HG03342 (cell line): Measurements from ENCODE around the gene GSN.

Experiments used
- ATAC-seq: cut with Tn5 transposase; IDR thresholded peaks from one replicate; pipeline ENCODE4 v1.9.1; 2021; ENCODE audit warnings: mild to moderate bottlenecking, moderate library complexity; ENCODE audit not compliant: unreplicated experiment

GSN gene

DNA sequence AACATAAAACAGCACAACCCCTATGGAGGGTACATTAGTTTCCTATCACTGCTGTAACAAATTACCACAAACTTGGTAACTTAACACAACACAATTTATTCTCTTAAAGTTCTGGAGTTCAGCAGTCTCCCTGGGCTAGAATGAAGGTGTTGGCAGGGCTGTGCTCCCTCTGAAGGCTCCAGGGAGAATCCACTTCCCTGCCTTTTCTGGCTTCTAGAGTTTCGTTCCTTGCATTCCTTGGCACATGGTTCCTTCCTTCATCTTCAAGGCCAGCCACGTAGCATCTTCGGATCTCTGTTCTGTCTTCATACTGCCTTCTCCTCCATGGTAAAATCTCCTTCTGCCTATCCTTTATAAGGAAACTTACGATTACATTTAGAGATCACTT lies 25.0 kb upstream of the GSN start:
- no peak for ATAC-seq

DNA sequence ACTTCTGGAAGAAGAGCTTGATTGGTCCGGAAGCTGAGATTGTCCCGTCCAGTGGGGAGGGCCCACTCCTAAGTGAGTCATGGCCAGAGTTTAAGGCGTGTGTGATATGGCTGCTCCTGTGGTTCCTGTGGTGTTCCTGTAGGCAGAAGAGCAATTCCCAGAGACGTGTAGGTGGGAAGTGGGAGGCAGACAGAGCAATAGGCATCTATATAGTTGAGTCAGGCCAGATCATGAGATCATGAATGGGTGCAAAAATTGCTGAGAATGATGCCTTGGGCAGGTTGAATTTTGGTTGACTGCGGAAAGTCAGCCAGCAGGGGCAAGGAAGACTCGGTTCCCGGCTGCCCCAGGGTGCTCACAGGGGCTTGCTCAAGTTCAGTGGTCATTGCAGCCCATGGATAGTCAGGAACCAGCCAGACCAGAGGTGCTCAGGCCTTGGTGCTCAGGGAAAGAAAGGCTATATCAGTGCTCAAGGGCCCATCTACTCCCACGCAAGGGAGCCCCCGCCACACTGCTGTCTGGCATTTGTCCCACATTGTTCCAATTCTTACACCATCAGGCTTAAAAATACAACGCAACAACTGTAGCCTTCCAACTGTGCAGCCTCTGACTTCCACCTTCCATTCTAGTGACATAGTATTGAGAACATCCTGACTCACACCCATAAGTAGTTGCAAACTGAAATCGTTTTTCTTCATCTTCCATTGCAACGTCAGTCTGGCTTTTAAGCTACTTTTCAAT lies 21.0 kb upstream of the GSN start:
- ATAC-seq = no peak

DNA sequence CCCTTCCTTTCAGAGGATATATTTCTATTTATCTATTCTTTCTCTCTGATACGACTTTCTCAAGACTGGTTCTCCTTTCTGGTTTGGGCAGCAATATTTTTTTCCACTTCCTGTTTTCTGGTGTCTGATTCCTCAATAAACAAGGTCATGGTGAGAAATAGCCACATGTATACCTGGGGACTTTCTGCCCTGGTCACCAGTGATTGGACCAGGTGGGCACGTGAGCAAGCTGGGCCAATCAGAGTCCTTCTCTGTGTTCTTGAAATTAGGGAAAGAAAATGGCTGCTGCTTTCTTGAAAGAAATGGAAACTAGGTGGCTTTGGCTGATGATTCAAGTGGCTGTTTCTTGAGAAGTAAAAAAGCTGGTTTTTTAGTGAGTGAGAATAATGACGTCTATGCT lies 18.4 kb upstream of the GSN start:
- ATAC-seq = no peak

DNA sequence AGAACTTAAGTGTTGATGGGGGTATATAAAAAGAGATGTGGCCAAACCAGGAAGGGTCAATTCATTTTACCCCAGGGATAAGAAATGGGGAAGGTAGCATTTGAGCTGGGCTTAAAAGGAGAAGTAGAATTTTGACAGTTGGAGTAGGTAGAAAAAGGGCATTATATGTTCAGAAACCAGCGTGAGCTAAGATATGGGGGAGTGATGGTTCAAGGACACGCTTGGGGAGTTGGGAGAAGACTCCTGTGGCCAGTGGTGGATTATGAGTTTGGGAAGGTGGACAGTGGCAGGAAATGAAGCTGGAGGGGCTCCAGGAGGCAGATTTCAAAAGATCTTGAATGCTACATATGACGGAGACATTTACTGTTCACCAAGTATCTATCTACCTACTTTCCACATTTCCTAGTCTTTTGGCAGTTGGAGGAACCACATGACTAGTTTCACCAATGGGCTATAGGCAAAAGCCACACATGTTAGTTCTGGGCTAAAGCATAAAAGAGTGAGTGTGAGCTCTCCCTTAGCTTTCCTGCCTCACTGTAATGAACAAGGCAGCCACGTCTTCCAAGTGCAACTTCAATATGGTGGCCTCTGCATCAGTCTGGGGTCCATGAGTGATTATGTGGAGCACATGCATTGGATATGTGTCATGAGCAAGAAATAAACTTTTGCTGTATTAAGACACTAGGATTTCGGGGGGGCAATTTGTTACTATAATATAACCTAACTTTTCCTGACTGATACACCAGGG lies 15.7 kb upstream of the GSN start:
- ATAC-seq = no peak

DNA sequence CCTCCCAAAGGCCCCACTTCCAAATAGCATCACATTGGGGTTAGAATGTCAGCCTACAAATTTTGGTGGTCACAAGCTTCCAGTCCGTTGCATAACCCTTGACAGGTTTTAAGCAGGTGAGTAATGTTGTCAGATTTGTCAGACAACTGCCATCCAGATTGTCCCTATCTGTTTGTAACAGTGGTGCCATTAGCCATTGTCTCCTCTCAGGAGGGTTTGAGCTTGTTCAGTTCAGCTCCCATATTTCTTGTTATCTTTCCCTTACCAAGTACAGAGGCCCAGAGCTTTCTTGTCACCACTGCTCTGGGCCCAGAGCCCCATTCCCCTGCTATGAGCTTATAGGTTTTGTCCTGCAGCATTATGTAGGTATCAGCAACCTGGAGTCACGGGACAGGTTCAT lies 14.8 kb upstream of the GSN start:
- ATAC-seq = no peak

DNA sequence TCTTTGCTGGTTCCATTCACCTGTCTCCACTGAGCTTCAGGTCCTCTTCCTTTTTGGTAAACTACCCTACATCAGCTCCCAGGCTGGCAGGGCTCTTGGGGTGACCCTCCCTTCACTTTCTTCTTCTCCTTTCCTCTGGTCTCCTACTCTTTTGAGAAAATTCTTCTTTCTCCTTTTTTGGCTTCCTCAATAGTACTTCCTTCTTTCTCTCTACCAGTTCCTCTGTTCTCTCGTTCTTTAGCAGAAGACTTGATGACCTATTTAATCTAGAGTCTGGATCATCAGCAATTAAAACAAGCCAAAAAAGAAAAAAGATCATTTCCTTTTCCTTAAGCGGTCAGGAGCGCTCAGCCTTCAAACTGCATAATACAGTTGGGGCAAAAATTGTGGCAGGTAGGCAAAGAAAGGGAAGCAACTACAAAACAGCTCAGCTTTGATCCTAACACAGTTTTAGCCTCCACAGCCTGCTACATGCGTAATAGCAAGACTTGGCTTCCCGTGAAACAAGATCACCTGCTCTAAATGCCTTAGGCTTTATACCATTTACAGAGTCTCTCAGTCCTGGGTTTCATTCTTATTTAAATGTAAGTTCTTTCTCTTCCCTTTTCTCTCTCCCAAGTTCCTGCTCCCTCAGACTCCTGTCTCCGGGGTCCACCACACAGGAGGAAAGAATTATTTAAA lies 14.0 kb upstream of the GSN start:
- ATAC-seq = no peak

DNA sequence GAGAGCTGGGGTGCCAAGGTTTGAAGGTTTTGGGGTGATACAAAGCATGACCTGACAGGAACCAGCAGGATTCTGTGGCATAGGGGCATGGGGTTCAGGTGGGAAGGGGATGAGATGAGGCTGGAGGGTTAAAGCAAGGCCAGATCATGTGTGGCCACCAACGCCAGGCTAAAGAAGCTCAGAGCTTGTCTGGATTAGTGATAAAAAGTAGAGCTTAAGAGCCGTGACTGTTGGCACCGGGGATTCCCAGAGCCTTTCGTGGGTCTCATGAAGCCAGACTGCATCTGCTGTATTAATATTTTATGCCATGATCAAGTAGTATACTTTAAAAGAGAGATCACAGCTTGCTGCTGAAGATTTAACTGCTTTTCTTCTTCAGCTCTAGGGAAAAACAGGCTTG lies 8.5 kb upstream of the GSN start:
- no peak for ATAC-seq

DNA sequence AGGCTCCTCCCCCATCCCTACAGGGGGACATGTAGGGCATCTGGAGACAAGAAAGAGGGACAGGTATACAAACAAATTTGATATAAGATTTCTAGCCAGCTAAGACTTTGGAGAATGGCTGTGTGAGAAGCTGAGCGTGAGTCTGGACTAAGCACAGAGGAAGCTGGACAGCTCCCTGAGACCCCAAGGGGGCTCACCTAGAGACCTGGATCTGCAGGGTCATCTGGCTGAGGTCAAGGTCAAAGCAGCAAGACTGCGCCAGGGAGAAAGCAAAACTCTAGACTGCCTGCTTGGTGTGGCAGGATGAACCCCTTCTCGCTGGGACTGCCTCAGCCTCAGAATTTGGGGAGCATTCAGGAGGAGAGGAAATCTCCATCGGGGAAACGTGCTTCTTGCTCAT lies 8.0 kb upstream of the GSN start:
- ATAC-seq = no peak

DNA sequence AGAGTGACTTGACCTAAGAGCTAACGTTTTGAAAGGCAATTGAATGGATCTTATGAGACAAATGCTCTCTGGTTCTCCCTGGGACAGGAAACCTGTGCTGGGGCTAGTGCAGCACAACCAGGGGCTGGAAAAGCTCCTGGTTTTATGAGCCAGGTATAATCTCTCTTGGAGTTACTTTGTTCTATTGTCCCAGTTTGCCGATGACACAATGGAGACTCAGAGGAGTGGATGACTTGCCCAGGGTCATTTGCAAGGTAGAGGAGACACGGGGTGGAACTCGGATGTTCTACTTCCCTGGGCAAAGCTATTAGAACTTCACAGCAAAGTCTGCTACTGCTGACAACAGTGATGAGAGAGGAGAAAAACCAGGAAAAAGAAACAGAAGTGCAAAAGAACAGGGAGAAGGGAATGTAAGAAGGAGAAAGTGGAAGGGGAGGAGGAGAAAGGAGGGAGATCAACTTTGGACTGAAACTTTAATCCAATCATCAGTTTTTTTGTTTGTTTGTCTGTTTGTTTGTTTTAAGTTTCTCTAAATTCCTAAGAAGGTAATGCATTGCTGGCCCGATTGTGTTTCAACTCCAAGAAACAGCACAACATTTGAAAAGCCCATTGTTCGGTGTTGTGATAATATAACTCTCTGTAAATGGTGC lies 7.4 kb upstream of the GSN start:
- no peak for ATAC-seq

DNA sequence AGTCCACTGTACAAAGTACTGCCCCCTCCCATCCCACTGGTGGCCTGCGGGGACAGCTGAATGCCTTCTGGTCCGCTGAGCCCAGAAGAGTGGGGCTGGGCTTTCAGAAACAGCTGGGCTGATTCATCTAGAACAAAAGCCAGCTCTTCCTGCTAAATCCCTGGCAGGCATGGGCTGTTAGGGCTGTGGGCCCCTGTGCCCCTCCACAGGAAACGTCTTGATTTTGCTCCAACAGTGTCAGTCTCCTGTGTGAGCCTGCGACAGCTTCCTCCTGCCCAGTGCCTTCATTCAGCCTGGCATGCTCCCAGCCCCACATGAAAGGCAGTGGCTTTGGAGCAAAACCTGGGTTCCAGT lies 6.9 kb upstream of the GSN start:
- no peak for ATAC-seq

DNA sequence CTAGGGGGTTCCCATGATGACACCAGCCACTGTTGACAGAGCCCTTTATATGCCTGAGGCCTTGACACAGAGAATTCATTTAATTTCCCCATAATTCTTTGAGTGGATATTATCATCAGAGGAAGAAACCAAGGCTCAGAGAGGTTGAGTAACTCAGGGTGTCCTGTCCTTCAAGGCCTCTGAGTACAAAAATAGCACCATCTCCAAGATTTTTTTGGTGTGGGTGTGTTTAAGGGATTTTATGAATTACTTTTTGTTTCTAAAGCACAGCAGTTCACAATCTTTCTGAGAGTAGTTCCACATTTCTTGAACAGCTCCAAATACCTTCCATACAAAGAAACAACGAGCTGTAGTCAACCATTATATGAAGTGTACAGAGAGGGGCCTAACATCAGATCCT lies 6.2 kb upstream of the GSN start:
- no peak for ATAC-seq

DNA sequence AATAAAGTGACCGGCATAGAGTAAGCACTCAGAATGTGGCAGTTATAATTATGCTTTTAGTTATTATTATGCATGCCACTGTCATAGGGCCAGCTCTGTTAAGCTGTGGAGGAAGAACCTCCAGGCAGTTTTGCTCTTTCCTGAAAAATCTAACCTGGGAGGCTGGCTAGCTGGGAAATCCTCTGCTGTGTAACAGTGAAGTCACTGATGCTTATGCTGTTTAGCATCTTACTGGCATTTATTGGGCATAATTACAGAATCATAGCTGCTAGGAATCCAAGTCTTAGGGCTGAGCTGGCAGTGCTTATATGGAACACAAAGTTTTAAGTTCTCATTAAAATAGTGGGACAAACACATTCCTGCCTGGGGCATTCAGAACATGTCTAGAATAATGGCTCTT lies 5.5 kb upstream of the GSN start:
- no peak for ATAC-seq

DNA sequence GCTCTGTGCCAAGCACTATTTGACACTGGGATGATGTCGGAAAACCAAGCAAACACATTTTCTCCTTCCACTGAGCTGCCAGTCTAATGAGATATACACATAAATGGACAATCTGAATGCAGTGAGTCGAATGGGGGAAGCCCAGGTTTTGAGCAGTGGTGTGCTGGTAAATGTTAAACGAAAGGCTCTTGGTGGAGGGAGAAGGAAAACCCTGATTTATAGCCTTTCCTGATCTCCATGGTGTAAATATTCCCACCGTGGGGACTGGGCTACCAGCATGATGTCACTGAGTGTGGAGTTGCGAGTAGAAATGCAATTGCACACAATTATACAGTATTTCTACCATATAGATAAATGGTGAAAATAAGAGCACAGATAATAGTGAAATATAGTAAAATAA lies 5.0 kb upstream of the GSN start:
- no peak for ATAC-seq

DNA sequence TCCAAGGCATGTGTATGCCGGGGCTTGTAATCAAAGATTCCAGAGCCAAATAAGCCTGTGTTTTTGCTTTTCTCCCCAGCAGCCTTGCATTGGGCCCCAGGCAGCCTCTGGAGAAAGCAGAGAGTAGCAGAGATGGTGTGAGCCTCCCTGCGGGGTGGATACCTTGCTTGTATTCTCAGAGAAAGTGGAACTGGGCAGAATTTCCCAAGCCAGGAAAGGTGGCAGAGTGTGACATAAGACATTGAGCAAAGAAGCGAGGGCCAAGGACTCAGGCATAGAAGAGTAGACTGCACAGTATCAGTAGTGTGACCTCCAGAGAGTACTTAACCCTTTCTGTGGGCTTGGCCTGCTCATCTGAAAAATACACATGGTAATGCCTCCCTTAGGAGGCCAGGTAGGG lies 1.6 kb upstream of the GSN start:
- no peak for ATAC-seq

DNA sequence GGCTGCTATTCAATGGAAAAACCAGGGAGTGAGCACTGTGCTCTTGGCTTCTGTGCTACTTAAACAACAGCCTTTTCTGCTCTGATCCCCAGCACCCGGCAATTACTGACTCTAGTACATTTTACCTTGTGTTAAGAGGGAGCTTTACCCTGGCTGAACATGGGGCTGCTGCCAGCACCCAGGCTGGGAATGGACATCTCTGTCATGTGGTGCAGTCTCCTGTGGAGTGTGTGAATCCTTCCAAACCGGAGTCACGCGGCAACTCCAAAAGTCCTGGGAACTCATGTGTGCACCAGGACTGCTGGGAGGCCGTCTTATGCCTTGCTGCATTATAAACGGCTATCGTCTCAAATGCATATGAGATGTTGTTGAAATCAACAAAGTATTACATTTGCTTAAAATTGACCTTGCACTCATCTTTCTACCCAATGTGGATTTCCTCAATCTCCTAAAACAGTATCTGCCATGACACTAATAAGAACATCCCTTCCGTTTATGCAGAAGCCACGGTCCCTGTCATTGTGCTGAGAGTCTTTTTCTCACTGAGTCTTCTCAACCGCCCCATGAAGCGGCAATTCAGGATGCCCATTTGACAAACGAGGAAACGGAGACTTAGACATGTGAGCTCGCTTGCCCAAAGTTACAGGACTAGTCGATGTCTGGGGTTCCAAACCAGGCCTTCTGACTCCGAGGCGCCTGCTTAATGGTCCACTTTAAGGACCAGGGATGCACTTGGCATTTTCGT lies 884 bp upstream of the GSN start:
- ATAC-seq = no peak

DNA sequence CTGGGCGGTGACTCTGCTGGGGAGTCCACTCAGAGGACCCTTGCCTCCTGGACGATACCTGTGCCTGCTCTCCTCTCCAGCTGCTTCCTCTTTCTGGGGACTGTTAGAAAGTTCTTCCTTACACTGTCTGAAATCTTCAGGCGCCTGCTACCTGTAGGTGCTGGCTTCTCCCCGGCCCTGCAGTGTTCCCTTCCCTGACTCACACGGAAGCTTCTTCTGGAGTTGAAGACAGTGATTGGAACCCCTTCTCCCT lies 562 bp downstream of the GSN start:
- peak; percentile 55 for ATAC-seq

DNA sequence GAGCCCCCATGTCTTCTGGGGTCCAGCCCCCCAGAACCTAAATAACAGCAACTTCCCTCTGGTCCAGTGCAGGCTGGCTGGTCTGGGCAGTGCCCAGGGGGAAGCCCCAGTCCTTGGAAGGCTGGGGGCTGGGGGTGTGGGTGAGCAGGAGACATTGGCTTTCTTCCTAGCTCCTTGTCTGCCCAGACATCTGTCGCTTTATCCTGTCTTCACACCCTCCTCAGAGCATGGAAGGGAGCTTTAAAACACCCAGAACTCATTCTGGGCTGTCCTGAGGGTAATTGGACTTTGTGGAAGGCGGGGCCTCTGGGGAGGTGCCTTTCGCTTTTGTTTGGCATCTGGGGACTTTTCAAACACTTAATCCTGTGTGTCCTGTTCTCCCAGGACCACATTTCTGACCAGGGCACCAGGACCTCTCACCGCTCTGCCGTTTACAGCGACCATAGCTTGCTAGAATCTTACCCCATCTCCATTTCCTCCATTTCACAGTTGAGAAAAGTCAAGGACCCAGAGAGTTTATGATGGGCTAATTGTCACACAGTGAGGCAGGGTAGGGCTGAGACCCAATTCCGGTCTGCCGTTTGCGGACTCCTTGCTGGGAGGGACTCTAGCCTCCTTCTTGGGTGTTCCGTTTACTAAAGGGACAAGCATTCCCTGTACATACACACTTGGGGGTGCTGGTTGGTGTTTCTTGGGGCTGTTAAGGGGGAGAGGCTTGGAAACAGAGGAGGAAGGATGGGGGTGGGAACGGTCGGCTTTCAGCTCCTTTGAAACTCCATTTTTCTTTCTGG lies 1.1 kb downstream of the GSN start:
- peak; percentile 20 for ATAC-seq

DNA sequence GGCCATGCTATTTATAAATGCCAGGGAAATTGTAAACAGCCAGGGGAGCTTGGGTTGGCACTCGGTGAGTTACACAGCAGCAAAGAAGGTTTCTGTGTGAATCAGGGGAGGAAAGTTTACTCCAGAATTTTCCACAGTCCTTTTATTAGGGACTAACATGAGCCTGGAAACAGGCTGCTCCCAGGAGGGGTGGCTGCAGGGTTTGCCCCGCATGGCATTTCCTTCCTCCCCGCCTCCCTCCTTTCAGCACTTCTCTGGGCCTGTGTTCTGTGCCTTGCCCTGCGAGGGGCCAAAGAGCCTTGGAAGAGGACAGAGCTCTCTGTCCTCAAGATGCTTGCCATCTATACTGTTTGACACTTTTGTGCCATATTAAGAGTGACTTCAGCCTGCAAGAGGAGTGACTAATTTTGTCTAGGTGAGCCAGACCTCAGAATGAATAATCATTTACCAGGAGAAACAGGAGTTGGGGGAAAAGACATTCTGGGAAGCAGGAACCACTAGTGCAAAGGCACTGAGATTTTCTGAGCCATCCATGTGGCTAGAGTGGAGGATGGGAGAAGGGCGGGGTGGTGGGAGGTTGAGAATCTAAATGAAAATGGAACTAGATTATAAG lies 1.8 kb downstream of the GSN start:
- no peak for ATAC-seq

DNA sequence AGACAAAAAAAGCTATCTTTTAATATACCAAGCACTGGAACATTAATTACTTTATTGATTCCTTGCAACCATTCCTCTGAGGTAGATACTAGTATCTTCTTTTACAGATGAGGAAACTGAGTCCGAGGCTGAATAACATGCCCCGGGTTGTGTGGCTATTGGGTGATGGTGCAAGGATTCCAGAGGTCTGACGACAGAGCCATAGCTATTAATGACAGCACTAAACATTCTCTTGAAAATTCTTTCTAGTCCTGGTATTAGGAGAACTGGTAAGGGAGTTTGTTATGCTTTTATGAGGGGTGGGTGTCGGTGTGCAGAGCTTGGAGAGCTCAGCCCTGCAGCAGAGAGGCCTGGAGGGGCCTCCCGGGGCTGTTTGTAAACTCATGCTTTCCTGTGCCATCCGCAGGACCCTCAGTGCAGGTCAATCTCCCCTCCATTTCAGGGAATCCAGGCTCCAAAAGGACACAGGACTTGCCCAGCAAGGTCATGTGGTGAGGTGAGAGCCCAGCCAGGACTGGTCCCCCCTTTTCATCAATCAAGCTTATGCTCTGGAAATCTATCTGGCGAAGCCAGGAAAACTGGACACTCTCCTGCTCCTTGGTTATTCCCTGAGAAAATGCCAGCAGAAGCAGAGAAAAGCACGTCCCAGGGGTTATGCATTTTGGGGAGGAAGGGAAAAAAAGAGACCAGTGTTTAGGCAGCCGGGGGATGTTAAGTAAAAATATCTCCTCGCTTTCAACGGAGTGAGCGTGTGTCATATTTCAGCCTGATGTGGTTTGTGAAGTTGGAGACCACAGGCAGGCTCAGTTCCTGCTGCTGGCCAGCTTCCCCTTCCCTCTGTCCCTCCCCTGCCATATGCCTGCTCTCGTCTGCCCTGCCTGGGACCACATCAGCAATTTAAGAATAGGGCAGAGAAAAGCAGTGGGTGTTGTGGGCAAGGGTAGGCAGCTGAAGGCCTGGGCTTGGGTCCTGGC lies 3.7 kb downstream of the GSN start:
- ATAC-seq = no peak
